Measurements from ENCODE around the gene LTO1. TPM values are rescaled to one million over a fixed set of nuclear protein-coding genes. Genes with fewer than 3 reads are reported as not detected.

LTO1 gene
- total and polyA plus RNA-seq, 2 of the 13 experiments (the other 11 are each of a cell fraction or from before 2014, with no cell fraction given): 11.8 to 15.0 TPM

DNA sequence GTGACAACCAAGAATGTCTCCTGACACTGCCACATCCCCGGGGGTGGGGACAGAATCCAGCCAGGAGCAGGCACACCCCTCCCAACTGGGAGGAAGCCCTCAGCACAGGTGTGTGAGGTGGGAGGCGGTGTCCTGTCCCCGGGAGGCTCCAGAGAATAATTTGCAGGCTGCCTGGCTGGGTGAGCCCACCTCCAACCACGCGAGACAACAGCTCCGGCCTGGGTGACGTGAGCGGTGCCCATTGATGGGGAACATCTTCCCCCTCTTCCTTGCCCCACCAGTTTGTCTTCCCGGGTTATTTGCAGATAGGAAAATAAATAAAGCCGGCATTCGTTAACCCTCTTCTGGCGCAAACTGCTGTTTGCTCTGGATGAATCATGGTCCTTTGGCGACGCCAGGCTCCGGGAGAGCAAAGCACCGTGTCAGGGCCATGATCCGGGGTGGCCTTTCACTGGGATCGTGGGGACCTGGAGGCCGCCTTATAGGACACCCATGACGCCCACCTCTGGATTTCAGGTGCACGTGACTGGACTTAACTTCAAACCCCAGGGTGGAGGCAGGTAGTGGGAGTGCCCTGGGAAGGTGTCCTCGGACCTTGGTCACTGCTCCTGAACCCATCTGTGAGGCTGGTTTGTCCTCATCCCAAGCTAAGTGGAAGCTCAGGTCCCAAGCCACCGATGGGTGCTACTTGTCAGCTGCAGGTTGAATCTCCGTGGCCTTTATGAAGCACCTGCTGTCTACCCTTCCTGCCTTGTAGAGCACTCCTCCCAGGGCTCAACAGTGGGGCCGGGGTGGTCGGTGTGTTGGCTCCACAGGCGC, 20.3 kb downstream of the LTO1 start (continued):
- TF ChIP-seq AGO2 (optimal IDR thresholded peaks at IDR 0.05; ENCODE audit: low read depth, low read length) (peak; percentile 8), MED1 (CRISPR knock-in tag; IDR thresholded peaks at IDR 0.05) (peak; percentile 75), ZNF251 (CRISPR knock-in tag; IDR thresholded peaks at IDR 0.05) (no peak), ZBTB33 (CRISPR knock-in tag; IDR thresholded peaks at IDR 0.05) (no peak), HNRNPK (IDR thresholded peaks at IDR 0.05; ENCODE audit: low read depth, low read length, poor library complexity, severe bottlenecking) (no peak), TBX2 (CRISPR knock-in tag; IDR thresholded peaks at IDR 0.05; ENCODE audit: borderline replicate concordance) (peak; percentile 95), MYC (CRISPR knock-in tag; IDR thresholded peaks at IDR 0.05; ENCODE audit: borderline replicate concordance) (peak; percentile 40; the same call in 1 of the 2 replicates), ZNF160 (CRISPR knock-in tag; IDR thresholded peaks at IDR 0.05) (peak; percentile 44; the same call in 1 of the 2 replicates), NFAT5 (CRISPR knock-in tag; IDR thresholded peaks at IDR 0.05) (no peak)
- TF ChIP-seq, protein P1, sequence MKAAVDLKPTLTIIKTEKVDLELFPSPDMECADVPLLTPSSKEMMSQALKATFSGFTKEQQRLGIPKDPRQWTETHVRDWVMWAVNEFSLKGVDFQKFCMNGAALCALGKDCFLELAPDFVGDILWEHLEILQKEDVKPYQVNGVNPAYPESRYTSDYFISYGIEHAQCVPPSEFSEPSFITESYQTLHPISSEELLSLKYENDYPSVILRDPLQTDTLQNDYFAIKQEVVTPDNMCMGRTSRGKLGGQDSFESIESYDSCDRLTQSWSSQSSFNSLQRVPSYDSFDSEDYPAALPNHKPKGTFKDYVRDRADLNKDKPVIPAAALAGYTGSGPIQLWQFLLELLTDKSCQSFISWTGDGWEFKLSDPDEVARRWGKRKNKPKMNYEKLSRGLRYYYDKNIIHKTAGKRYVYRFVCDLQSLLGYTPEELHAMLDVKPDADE (CRISPR knock-in tag; IDR thresholded peaks at IDR 0.05): no peak
- TF ChIP-seq, protein P2, sequence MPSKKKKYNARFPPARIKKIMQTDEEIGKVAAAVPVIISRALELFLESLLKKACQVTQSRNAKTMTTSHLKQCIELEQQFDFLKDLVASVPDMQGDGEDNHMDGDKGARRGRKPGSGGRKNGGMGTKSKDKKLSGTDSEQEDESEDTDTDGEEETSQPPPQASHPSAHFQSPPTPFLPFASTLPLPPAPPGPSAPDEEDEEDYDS (CRISPR knock-in tag; IDR thresholded peaks at IDR 0.05): peak; percentile 19; the same call in 1 of the 2 replicates
- TF ChIP-seq, protein P3, sequence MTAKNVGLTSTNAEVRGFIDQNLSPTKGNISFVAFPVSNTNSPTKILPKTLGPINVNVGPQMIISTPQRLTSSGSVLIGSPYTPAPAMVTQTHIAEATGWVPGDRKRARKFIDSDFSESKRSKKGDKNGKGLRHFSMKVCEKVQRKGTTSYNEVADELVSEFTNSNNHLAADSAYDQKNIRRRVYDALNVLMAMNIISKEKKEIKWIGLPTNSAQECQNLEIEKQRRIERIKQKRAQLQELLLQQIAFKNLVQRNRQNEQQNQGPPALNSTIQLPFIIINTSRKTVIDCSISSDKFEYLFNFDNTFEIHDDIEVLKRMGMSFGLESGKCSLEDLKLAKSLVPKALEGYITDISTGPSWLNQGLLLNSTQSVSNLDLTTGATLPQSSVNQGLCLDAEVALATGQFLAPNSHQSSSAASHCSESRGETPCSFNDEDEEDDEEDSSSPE (CRISPR knock-in tag; IDR thresholded peaks at IDR 0.05): peak; percentile 41; the same call in 1 of the 2 replicates

All from HepG2 (cell line).